ENCODE data around the gene ASB10. TPM values are rescaled to one million over a fixed set of nuclear protein-coding genes. Genes with fewer than 3 reads are reported as not detected.

Gene ASB10
- polyA plus RNA-seq, 1 experiment = not detected

- TF ChIP-seq, protein P1, sequence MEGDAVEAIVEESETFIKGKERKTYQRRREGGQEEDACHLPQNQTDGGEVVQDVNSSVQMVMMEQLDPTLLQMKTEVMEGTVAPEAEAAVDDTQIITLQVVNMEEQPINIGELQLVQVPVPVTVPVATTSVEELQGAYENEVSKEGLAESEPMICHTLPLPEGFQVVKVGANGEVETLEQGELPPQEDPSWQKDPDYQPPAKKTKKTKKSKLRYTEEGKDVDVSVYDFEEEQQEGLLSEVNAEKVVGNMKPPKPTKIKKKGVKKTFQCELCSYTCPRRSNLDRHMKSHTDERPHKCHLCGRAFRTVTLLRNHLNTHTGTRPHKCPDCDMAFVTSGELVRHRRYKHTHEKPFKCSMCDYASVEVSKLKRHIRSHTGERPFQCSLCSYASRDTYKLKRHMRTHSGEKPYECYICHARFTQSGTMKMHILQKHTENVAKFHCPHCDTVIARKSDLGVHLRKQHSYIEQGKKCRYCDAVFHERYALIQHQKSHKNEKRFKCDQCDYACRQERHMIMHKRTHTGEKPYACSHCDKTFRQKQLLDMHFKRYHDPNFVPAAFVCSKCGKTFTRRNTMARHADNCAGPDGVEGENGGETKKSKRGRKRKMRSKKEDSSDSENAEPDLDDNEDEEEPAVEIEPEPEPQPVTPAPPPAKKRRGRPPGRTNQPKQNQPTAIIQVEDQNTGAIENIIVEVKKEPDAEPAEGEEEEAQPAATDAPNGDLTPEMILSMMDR (IDR thresholded peaks at IDR 0.05; ENCODE audit: insufficient read depth, low read depth, low read length) = no peak
- no peaks in the 10 kb centered on the region for H3K27me3 ChIP-seq (ENCODE audit: control insufficient read depth, insufficient read depth, low read length)
- ChIA-PET CTCF (interaction anchor here (1.1 to 1.4 kb wide), 2 partner anchors 21 to 78 kb away, joined by 3 read pairs; no protein-coding TSS in a partner anchor), POLR2A (no interaction called here)
- H3K4me3 ChIP-seq (ENCODE audit: low read depth, low read length) = no peak overlapping the region
- no peak for DNase-seq (ENCODE audit: low read depth)
- H3K36me3 ChIP-seq (ENCODE audit: control insufficient read depth, insufficient read depth, low read length) = peaks cover 48% of the 10 kb centered on the region
Measured at GRCh38 chr7:151138153-151138851, 48.7 kb downstream of the ASB10 start.

DNA sequence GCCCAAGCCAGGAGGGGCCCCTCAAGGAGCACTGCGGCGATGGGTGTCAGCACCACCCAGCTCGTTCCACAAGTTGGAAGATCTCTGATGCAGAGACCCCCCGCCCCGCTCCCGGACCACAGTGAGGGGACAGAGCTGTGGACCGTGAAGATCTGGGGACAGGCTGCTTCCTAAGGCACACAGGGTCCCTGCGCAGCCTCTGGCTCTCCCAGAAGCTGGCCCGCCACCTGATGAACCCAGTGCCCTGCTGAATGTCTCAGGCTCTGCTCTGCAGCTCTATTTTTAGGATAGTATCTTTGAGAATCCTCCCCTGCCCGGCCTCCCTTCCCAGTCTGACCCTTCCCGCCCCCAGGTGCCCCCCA is 49.3 kb downstream of the ASB10 start:
- Histone ChIP-seq H3K4me3 (ENCODE audit: low read depth, low read length) (no peak overlapping the region), H3K36me3 (ENCODE audit: control insufficient read depth, insufficient read depth, low read length) (peaks cover 47% of the 10 kb centered on the region), H3K27me3 (ENCODE audit: control insufficient read depth, insufficient read depth, low read length) (no peaks in the 10 kb centered on the region)
- POLR2A ChIA-PET = no interaction called here
- TF ChIP-seq, protein P1 (IDR thresholded peaks at IDR 0.05; ENCODE audit: insufficient read depth, low read depth, low read length) = no peak
- DNase-seq (ENCODE audit: low read depth) = no peak
- CTCF ChIA-PET = interaction anchor here (0.5 to 1.1 kb wide), 4 partner anchors 15 to 147 kb away, joined by 3 to 4 read pairs (median 4); partner anchors contain the start of gene NOS3

DNA sequence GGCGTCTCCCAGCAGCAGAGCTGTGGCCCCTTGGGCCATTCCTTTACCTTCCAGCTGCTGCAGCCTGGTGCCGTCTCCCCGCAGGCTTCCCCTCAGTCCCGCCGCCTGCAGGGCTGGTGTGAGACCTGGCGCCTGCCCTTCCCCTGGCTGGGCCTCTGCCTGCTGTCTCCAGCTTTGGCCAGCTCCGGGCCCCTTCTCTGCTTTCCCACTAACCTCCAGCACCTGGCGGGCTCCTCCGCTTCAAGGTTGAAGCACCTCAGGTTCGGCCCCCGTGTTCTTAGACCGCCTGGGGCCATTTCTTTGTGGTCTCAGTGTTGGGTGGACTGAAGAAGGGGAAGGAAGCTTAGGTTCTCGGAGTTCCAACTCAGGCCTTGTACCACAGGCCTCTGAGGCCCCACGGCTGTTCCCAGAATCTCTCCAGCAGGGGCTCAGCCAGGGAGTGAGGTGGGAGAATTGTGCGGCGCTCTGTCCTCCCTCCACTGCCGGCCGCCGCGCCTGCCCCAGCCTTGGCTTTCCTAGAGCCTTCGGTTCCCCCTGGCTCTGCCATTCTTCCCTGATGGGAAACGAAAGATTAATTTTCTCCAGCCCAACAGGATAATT is 49.9 kb downstream of the ASB10 start:
- H3K27me3 ChIP-seq (ENCODE audit: control insufficient read depth, insufficient read depth, low read length) = no peaks in the 10 kb centered on the region
- POLR2A ChIA-PET = no interaction called here
- H3K36me3 ChIP-seq (ENCODE audit: control insufficient read depth, insufficient read depth, low read length) = peaks cover 49% of the 10 kb centered on the region
- CTCF ChIA-PET = interaction anchor here (0.5 to 1.1 kb wide), 4 partner anchors 14 to 146 kb away, joined by 3 to 4 read pairs (median 4); partner anchors contain the start of gene NOS3
- DNase-seq (ENCODE audit: low read depth) = no peak
- no peak overlapping the region for H3K4me3 ChIP-seq (ENCODE audit: low read depth, low read length)
- TF ChIP-seq, protein P1 (IDR thresholded peaks at IDR 0.05; ENCODE audit: insufficient read depth, low read depth, low read length) = no peak

DNA sequence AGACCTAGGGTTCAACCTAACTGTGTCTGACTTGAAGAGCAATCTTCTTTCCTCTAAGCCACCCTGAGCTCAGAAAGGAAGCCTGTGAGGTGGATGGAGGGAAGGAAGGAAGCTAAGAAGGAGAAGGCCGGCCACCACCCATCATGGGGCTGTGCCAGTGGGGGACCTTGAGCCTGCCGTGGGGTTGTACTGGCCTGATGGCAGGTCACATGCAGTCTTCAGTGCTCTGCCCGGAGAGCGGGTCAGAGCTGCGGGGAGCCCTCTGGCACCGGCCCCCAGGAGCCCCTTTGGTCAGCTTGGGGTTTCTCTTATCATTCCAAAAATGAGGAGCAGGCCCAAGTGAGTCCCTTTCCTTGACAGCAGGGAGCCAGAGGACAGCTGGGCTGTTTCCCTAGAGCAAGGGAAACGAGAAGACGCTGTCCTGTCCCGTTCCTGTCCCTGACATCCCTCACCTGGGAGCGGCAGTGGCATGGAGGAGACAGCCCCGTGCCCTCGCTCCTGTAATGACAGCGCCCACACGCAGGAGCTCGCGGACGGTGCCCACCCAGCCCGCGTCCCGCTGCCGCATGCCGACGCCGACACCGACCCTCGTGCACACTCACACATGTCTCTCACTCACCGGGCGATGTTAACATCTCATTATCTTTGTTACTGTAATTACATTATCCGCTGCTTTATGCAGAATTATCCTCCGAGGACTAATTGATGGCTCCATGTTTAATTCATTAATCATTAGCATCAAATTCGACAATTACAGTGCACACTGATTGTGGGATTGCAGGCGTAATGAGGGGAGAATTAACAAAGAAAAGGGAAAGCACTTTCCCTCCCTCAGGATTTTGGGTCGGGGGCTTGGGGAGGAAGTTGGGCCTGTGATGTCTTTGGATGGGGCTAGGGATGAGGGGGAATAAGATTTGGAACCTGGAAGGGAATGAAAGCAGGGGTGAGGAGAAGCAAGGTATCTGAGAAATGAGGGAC is 50.9 kb downstream of the ASB10 start:
- H3K4me3 ChIP-seq (ENCODE audit: low read depth, low read length) = no peak overlapping the region
- TF ChIP-seq, protein P1 (IDR thresholded peaks at IDR 0.05; ENCODE audit: insufficient read depth, low read depth, low read length) = no peak
- DNase-seq (ENCODE audit: low read depth) = no peak
- ChIA-PET CTCF (interaction anchor here (1.1 to 1.7 kb wide), 2 partner anchors 12 to 25 kb away, joined by 4 to 16 read pairs; no protein-coding TSS in a partner anchor), POLR2A (no interaction called here)
- H3K27me3 ChIP-seq (ENCODE audit: control insufficient read depth, insufficient read depth, low read length) = no peaks in the 10 kb centered on the region
- H3K36me3 ChIP-seq (ENCODE audit: control insufficient read depth, insufficient read depth, low read length) = peaks cover 47% of the 10 kb centered on the region

- peaks cover 46% of the 10 kb centered on the region for H3K36me3 ChIP-seq (ENCODE audit: control insufficient read depth, insufficient read depth, low read length)
- no peak for DNase-seq (ENCODE audit: low read depth)
- POLR2A ChIA-PET = no interaction called here
- CTCF ChIA-PET = interaction anchor here (1.1 to 1.7 kb wide), 2 partner anchors 12 to 24 kb away, joined by 4 to 16 read pairs; no protein-coding TSS in a partner anchor
- no peak overlapping the region for H3K4me3 ChIP-seq (ENCODE audit: low read depth, low read length)
- TF ChIP-seq, protein P1 (IDR thresholded peaks at IDR 0.05; ENCODE audit: insufficient read depth, low read depth, low read length) = no peak
- H3K27me3 ChIP-seq (ENCODE audit: control insufficient read depth, insufficient read depth, low read length) = no peaks in the 10 kb centered on the region
Measured at GRCh38 chr7:151135525-151135845, 51.6 kb downstream of the ASB10 start.
